K562 (cell line): Measurements from ENCODE around the gene APCDD1.

ENCODE experiments used
- ADNP ChIP-seq: fragments of 200-800 bp; sonication (Bioruptor generic); IDR thresholded peaks from 2 replicates; pipeline ENCODE4 v1.6.1; 2016; ENCODE audit warnings: missing genetic modification characterization, missing compliant biosample characterization
- CC2D1A ChIP-seq: fragments of 450-650 bp; IDR thresholded peaks from 2 replicates; pipeline ENCODE4 v1.6.1; 2017; ENCODE audit warnings: mild to moderate bottlenecking
- EZH2 ChIP-seq: IDR thresholded peaks from 2 replicates; pipeline ENCODE4 v1.6.1; 2012; ENCODE audit warnings: low read depth, mild to moderate bottlenecking, inconsistent platforms, low read length, borderline replicate concordance
- TSHZ1 ChIP-seq: fragments of 250-450 bp; sonication (Bioruptor Pico); IDR thresholded peaks from 2 replicates; pipeline ENCODE4 v1.4.0; 2020; ENCODE audit warnings: mild to moderate bottlenecking, moderate library complexity
- ZNF121 ChIP-seq: sonication (generic); formaldehyde crosslinking; conservative IDR thresholded peaks from 2 replicates; pipeline ENCODE4 v1.8.0; 2022; ENCODE audit warnings: missing genetic modification reagents
- TF ChIP-seq, protein P1 (sequence below): sonication (generic); formaldehyde crosslinking; IDR thresholded peaks from 2 replicates; pipeline ENCODE4 v1.8.0; 2022; ENCODE audit warnings: mild to moderate bottlenecking, missing genetic modification reagents

DNA sequence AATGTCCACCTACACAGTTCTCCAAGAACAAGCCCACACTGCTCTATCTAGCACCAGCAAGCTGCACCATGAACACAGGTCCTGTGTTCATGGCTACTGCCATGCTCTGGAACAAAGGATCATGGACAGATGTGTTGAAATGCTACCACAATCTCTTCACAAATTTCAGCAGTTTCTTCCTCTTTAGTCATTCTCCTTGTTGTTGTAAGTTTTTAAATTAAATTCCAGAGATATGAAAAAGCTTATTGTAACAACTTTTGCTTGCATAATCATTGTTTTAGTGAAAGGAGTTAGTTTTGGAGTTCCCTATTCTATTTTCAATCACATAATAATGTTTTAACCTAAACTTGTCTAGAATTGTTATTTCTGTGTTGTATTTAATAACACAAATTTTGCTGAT, 54.2 kb downstream of the APCDD1 start:
- TF ChIP-seq ZNF121 (no peak), ADNP (no peak), EZH2 (no peak), TSHZ1 (no peak), CC2D1A (no peak)
- TF ChIP-seq, protein P1, sequence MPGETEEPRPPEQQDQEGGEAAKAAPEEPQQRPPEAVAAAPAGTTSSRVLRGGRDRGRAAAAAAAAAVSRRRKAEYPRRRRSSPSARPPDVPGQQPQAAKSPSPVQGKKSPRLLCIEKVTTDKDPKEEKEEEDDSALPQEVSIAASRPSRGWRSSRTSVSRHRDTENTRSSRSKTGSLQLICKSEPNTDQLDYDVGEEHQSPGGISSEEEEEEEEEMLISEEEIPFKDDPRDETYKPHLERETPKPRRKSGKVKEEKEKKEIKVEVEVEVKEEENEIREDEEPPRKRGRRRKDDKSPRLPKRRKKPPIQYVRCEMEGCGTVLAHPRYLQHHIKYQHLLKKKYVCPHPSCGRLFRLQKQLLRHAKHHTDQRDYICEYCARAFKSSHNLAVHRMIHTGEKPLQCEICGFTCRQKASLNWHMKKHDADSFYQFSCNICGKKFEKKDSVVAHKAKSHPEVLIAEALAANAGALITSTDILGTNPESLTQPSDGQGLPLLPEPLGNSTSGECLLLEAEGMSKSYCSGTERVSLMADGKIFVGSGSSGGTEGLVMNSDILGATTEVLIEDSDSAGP, result no peak
